ENCODE data around the gene CCP110. TPM values are rescaled to one million over a fixed set of nuclear protein-coding genes. Genes with fewer than 3 reads are reported as not detected.

CCP110 gene
- total RNA-seq, 4 donors from 2014 or later: 14.0 to 16.1 (median 15.1) TPM

DNA sequence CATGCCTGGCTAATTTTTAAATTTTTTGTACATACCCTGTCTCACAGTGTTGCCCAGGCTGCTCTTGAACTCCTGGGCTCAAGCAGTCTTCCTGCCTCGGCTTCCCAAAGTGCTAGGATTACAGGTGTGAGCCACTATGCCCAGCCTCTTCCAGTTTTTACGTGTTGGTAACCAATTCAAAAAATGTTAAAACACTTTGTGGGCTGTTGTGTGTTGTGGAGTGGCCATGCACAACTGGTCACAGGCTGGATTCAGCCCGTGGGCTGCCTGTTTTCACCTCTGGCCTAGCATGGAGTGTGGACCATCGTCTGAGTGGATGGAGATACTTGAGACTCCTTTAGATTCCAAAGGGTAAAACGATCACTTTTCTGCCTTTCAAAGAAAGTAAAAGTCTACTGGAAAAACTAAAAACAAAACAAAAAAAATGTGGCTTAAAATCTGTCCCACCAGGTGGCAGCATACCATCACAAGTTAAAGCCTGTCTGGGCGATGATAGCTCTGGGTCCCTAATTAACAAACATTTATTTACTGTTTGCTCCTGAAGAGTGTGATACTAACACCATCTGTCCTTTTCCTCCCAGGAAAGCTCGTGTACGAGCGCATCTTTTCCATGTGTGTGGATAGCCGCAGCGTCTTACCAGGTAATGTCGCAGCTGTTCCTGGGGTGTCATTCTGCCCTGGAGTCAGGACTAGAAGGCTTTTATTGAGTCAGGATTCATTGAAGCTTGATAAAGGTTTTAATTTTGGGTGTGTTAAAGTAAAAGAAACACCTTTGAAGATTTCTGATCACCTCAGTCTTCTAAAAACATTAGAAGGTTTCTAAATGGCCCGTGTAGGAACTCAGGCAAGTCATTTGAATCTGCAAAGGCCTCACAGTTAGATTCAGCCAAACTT is 77.6 kb downstream of the CCP110 start:
- H3K9me3 ChIP-seq: no peaks in the 10 kb centered on the region
- no peak overlapping the region for H3K4me3 ChIP-seq
- intact Hi-C loops (cut with DNase I): loop anchor here (2.0 kb wide), 1 partner anchor 285 kb away; no protein-coding TSS in a partner anchor
- H3K36me3 ChIP-seq: peaks cover 8 to 77% (median 42%) of the 10 kb centered on the region in 4 donors
- DNase-seq (ENCODE audit: extremely low spot score): no peak
- H3K4me1 ChIP-seq: peaks cover 0 to 6% (median 2%) of the 10 kb centered on the region in 4 donors
- H3K27me3 ChIP-seq: no peaks in the 10 kb centered on the region
- WGBS: 61% methylated on average over 13 of the region's 13 CpGs
- H3K27ac ChIP-seq (replicated peaks in 1 of 4): no peak overlapping the region
- no peak for TF ChIP-seq POLR2A (IDR thresholded peaks at IDR 0.05; ENCODE audit: low read depth)
- TF ChIP-seq, protein P1, sequence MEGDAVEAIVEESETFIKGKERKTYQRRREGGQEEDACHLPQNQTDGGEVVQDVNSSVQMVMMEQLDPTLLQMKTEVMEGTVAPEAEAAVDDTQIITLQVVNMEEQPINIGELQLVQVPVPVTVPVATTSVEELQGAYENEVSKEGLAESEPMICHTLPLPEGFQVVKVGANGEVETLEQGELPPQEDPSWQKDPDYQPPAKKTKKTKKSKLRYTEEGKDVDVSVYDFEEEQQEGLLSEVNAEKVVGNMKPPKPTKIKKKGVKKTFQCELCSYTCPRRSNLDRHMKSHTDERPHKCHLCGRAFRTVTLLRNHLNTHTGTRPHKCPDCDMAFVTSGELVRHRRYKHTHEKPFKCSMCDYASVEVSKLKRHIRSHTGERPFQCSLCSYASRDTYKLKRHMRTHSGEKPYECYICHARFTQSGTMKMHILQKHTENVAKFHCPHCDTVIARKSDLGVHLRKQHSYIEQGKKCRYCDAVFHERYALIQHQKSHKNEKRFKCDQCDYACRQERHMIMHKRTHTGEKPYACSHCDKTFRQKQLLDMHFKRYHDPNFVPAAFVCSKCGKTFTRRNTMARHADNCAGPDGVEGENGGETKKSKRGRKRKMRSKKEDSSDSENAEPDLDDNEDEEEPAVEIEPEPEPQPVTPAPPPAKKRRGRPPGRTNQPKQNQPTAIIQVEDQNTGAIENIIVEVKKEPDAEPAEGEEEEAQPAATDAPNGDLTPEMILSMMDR (IDR thresholded peaks at IDR 0.05): peak; percentile 49 to 63 (median 62)

Other genes with a start within 250 kb of the CCP110 start
- not detected for gene CLEC19A, start 238.2 kb upstream of the CCP110 start, total RNA-seq
- gene TMC5, start 106.1 kb upstream of the CCP110 start, total RNA-seq: under 1 TPM; under 0.01 to 0.42 (median 0.12) TPM
- 100 to 1,000 TPM in 3 of 4 donors, 10 to 100 TPM in 1; 90.9 to 124 (median 109) TPM for gene GDE1, start 1.8 kb upstream of the CCP110 start, total RNA-seq
- gene VPS35L, start 31.8 kb downstream of the CCP110 start, total RNA-seq: 10 to 100 TPM; 35.5 to 47.0 (median 38.1) TPM
- 1 to 10 TPM; 7.3 to 9.9 (median 9.1) TPM for gene KNOP1, start 194.3 kb downstream of the CCP110 start, total RNA-seq
- 10 to 100 TPM in 1 of 4 donors, 1 to 10 TPM in 3; 7.4 to 10.4 (median 8.6) TPM for gene IQCK, start 194.3 kb downstream of the CCP110 start, total RNA-seq